Subcutaneous adipose tissue (tissue), 4 donors: ENCODE data around the gene AFAP1L2. TPM values are rescaled to one million over a fixed set of nuclear protein-coding genes. Genes with fewer than 3 reads are reported as not detected.

Experiments
- CTCF ChIP-seq: fragments of 450-650 bp; IDR thresholded peaks from one replicate; pipeline ENCODE4 v1.5.1; 2016; ENCODE audit warnings: low read depth, mild to moderate bottlenecking, control low read depth, antibody characterized with exemption, moderate library complexity
- total RNA-seq, 4 donors: library from RNA; depleted of rRNA; stranded (reverse); fragments of >200 nt; gene quantifications; one replicate each; pipeline ENCODE4 v1.1.0, GENCODE V29; 2016

AFAP1L2 gene
- total RNA-seq, 4 donors from 2014 or later: 2.7 to 11.3 (median 4.8) TPM

DNA sequence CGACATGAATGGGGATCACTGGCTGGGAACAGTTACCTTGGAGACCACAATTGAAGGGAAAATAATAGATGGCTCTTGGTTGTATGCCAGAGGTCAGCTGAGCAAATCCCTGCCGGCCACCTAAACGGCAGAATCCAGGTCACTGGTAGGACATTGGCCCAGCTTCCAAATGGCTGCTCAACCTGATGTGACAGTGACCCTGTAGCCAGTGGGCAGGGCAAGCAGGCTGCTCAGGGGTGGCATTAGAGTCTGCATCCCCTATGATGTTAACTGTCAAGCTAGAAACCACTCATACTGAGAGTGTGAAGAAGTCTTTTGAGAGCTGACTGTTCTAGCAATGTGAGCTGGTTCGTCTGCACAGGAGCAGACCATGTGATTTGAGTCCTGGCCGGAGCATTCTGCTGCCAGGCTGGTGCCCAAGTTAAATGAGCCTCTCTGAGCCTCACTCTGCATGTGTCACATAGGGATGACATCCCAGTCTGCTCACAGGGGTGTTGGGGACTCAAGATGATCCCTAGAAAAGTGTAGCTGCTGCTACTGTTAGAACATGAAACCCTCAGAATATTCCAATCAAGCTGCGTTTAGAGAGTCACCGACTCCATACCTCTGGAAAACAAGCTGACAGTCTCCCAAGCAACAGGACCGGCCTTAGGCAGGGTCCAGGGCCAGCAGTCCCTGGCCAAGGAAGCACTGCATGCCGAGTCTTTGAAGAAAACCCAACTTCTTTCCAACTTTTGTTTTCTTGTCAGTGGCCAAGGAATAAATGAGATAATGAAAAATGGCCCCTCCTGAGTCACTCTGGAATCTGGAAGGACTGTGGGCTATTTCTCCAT, 95.6 kb downstream of the AFAP1L2 start:
- no peak for TF ChIP-seq CTCF

DNA sequence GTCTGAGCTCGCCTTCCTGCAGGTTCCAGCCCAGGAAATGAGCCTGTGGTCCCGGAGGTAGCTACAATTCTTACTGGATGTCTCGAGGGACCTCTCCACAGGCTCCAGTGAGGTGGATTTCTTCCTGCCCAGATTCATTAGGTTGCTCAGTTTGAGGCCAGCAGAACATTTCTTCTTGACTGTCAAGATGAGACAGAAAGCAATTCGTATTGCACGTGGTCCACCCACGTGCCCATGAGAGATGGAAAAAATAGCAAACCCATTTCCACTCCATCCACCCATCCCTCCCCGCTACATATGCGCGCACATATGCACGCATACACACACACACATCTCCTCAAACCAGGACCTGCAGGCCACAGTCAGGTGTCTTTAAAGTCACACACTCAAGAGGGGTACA, 96.6 kb downstream of the AFAP1L2 start:
- TF ChIP-seq CTCF: no peak

- no peak for TF ChIP-seq CTCF
Observed at GRCh38 chr10:114306116-114306973, 98.0 kb downstream of the AFAP1L2 start.

- no peak for TF ChIP-seq CTCF
Observed at GRCh38 chr10:114305521-114305925, 98.8 kb downstream of the AFAP1L2 start.

- no peak for TF ChIP-seq CTCF
Observed at GRCh38 chr10:114304571-114305421, 99.5 kb downstream of the AFAP1L2 start.

GRCh38 chr10:114304017-114304570, 100.2 kb downstream of the AFAP1L2 start:
- TF ChIP-seq CTCF: no peak
